K562 (cell line): ENCODE results near the gene CCDC88C. TPM values are rescaled to one million over a fixed set of nuclear protein-coding genes. Genes with fewer than 3 reads are reported as not detected.

Source experiments
- C11orf30 ChIP-seq: fragments of 450-650 bp; IDR thresholded peaks from 2 replicates; pipeline ENCODE4 v1.6.1; 2016; ENCODE audit warnings: low read depth, mild to moderate bottlenecking
- CTCF ChIP-seq, 3 experiments: IDR thresholded peaks in 2 of 3; conservative IDR thresholded peaks in 1 of 3; 2 replicates each; pipeline ENCODE4 v1.5.1; 2011 to 2012; ENCODE audit warnings: low read length in 3 of 3, mild to moderate bottlenecking in 3 of 3, control low read depth in 2 of 3, improper control_type of control experiment in 1 of 3, inconsistent platforms in 1 of 3, low read depth in 1 of 3, mixed read lengths in 1 of 3, moderate library complexity in 1 of 3; ENCODE audit not compliant: insufficient read depth in 2 of 3
- HIVEP1 ChIP-seq: fragments of 250-450 bp; sonication (Bioruptor Pico); IDR thresholded peaks from 2 replicates; pipeline ENCODE4 v1.4.0; 2020; ENCODE audit warnings: mild to moderate bottlenecking
- MAX ChIP-seq: sonication (generic); formaldehyde crosslinking; IDR thresholded peaks from 2 replicates; pipeline ENCODE4 v1.9.0; 2022; ENCODE audit warnings: mild to moderate bottlenecking, missing genetic modification reagents
- MCM2 ChIP-seq: fragments of 450-650 bp; IDR thresholded peaks from 2 replicates; pipeline ENCODE4 v1.6.1; 2017; ENCODE audit warnings: low read depth, mild to moderate bottlenecking
- MTA2 ChIP-seq: fragments of 450-650 bp; IDR thresholded peaks from 2 replicates; pipeline ENCODE4 v1.6.1; 2016; ENCODE audit warnings: low read depth
- NR2C1 ChIP-seq, 2 experiments: fragments of 450-650 bp; IDR thresholded peaks; 2 replicates each; pipeline ENCODE4 v1.6.1; 2017; ENCODE audit warnings: mild to moderate bottlenecking in 2 of 2, antibody characterized with exemption in 1 of 2, inconsistent platforms in 1 of 2, missing compliant biosample characterization in 1 of 2, missing genetic modification characterization in 1 of 2
- SIX5 ChIP-seq, 2 experiments: IDR thresholded peaks; 2 replicates each; pipeline ENCODE4 v1.6.1; 2011; ENCODE audit warnings: low read length in 2 of 2, borderline replicate concordance in 1 of 2, low read depth in 1 of 2, mild to moderate bottlenecking in 1 of 2, moderate library complexity in 1 of 2; ENCODE audit not compliant: insufficient read depth in 1 of 2
- SRSF1 ChIP-seq: fragments of 200-400 bp; formaldehyde crosslinking; IDR thresholded peaks from 2 replicates; pipeline ENCODE4 v1.6.1; 2017; ENCODE audit warnings: mild to moderate bottlenecking, low read depth, low read length, moderate library complexity
- TSC22D4 ChIP-seq: fragments of 450-650 bp; IDR thresholded peaks from 2 replicates; pipeline ENCODE4 v1.6.1; 2016; ENCODE audit warnings: missing genetic modification characterization, missing biosample characterization, control low read depth
- VEZF1 ChIP-seq: fragments of 200-800 bp; sonication (Bioruptor generic); IDR thresholded peaks from 2 replicates; pipeline ENCODE4 v1.6.1; 2017; ENCODE audit warnings: missing genetic modification characterization, missing compliant biosample characterization
- ZEB2 ChIP-seq: fragments of 450-650 bp; IDR thresholded peaks from 2 replicates; pipeline ENCODE4 v1.6.1; 2016
- ZNF507 ChIP-seq: conservative IDR thresholded peaks from 2 replicates; pipeline ENCODE4 v1.6.1; 2017; ENCODE audit warnings: missing genetic modification characterization, missing compliant biosample characterization
- polyA plus RNA-seq, 8 experiments: library from polyadenylated mRNA; depleted of rRNA in 4 of 8; stranded (reverse) in 5 of 8; unstranded in 3 of 8; fragments of >200 nt; fragmentation: Nextera tagmentation in 2 of 8; fragmentation: Illumina TruSeq in 1 of 8; extraction: Ambion mirVana in 2 of 8; extraction: Trizol in 1 of 8; gene quantifications; 2 replicates each; pipeline versions ENCODE4 v1.2.1 to v1.2.3, GENCODE V29; 2011 to 2014; ENCODE audit warnings: inconsistent platforms in 1 of 8, missing spikeins in 1 of 8
- total RNA-seq, 7 experiments: library from RNA; depleted of rRNA in 6 of 7; stranded (reverse); fragments of >200 nt in 6 of 7; fragmentation: Illumina TruSeq in 2 of 7; extraction: Trizol in 2 of 7; gene quantifications; 2 replicates each; pipeline versions ENCODE4 v1.2.1 to v1.2.3, GENCODE V29; 2011 to 2021; ENCODE audit warnings: low replicate concordance in 1 of 7

Gene CCDC88C
- total and polyA plus RNA-seq, 9 of the 15 experiments (the other 6 are each of a cell fraction or from before 2014, with no cell fraction given) = 0.62 to 22.5 (median 10.7) TPM

GRCh38 chr14:91258876-91259275, 158.7 kb downstream of the CCDC88C start (continued):
- TF ChIP-seq VEZF1 (CRISPR knock-in tag) (no peak), SRSF1 (no peak), MAX (CRISPR knock-in tag) (no peak), ZEB2 (no peak), C11orf30 (no peak), SIX5 (IDR thresholded peaks at IDR 0.05; ENCODE audit: borderline replicate concordance in 1 of 2, insufficient read depth in 1 of 2, low read depth in 1 of 2, low read length in 2 of 2) (no peak), CTCF (IDR thresholded peaks at IDR 0.05 in 2 of 3, conservative IDR thresholded peaks at IDR 0.05 in 1 of 3; ENCODE audit: insufficient read depth in 2 of 3, low read depth in 1 of 3, low read length in 3 of 3) (no peak), HIVEP1 (CRISPR knock-in tag) (no peak), ZNF507 (no peak), MTA2 (no peak), MCM2 (no peak), NR2C1 (IDR thresholded peaks at IDR 0.05) (no peak), NR2C1 (tag; IDR thresholded peaks at IDR 0.05) (no peak), TSC22D4 (tag) (no peak)
